PC-3 (cell line): ENCODE results near the gene FAM184A.

ENCODE experiments used
- EZH2 ChIP-seq: fragments of 300-600 bp; sonication (generic); IDR thresholded peaks from one replicate; pipeline ENCODE4 v1.6.1; 2017; ENCODE audit warnings: antibody characterized with exemption, mild to moderate bottlenecking, low read length; ENCODE audit not compliant: unreplicated experiment
- EZH2phosphoT487 ChIP-seq: fragments of 300-600 bp; sonication (generic); IDR thresholded peaks from 2 replicates; pipeline ENCODE4 v1.6.1; 2018; ENCODE audit warnings: mild to moderate bottlenecking, antibody characterized with exemption, low read length, borderline replicate concordance
- TF ChIP-seq, protein P1 (sequence below): fragments of 300-600 bp; sonication (generic); conservative IDR thresholded peaks from 2 replicates; pipeline ENCODE4 v1.5.1; 2017; ENCODE audit warnings: antibody characterized with exemption, low read depth, mild to moderate bottlenecking, low read length

DNA sequence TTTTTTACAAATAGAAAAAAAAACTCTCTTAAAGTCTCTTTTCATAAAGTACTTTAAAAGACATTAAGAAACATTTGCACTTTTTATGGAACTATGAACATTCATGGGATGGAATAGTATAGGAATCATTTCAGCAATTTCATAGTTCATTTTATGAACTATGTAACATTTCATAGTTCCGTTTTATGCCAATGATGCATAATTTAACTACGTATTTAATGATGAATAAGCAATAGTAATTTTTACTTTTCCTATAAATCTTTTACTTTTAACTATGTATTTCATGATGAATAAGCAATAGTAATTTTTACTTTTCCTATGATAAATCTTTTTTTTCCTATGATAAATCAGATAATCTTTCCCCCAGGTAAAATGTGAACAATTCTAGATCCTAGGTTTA lies 47.7 kb downstream of the FAM184A start:
- TF ChIP-seq EZH2phosphoT487 (no peak), EZH2 (no peak)
- TF ChIP-seq, protein P1, sequence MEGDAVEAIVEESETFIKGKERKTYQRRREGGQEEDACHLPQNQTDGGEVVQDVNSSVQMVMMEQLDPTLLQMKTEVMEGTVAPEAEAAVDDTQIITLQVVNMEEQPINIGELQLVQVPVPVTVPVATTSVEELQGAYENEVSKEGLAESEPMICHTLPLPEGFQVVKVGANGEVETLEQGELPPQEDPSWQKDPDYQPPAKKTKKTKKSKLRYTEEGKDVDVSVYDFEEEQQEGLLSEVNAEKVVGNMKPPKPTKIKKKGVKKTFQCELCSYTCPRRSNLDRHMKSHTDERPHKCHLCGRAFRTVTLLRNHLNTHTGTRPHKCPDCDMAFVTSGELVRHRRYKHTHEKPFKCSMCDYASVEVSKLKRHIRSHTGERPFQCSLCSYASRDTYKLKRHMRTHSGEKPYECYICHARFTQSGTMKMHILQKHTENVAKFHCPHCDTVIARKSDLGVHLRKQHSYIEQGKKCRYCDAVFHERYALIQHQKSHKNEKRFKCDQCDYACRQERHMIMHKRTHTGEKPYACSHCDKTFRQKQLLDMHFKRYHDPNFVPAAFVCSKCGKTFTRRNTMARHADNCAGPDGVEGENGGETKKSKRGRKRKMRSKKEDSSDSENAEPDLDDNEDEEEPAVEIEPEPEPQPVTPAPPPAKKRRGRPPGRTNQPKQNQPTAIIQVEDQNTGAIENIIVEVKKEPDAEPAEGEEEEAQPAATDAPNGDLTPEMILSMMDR: no peak
